Measurements from ENCODE around the gene MMAB.

DNA sequence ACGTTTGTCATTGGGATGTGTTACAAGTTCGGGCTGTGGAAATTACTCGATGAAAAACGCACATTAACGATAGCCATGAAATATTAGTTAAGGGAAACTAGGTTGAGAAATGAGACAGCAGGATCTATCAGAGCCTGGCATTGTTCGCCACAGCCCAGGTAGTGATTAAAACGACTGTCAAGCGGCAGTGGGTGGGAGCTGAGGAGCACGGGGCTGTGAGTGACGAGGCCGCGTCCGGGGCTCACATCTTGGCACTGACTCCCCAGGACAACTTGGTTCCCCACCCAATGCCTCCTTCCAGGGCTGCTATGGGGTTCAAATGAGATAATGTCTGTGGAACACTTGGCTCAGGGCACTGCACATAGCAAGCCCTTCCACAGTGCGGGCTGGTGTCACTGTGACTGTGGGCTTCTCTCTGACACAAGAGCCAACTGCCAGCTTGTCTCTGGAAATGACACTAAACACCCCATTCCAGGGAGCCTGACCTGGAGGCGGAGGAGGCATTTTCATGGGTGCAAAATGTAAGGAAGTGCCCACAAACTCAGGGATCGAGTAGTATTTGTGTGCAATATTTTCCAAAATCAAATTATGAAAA is 19.3 kb downstream of the MMAB start:
- TF ChIP-seq, protein P1, sequence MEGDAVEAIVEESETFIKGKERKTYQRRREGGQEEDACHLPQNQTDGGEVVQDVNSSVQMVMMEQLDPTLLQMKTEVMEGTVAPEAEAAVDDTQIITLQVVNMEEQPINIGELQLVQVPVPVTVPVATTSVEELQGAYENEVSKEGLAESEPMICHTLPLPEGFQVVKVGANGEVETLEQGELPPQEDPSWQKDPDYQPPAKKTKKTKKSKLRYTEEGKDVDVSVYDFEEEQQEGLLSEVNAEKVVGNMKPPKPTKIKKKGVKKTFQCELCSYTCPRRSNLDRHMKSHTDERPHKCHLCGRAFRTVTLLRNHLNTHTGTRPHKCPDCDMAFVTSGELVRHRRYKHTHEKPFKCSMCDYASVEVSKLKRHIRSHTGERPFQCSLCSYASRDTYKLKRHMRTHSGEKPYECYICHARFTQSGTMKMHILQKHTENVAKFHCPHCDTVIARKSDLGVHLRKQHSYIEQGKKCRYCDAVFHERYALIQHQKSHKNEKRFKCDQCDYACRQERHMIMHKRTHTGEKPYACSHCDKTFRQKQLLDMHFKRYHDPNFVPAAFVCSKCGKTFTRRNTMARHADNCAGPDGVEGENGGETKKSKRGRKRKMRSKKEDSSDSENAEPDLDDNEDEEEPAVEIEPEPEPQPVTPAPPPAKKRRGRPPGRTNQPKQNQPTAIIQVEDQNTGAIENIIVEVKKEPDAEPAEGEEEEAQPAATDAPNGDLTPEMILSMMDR (IDR thresholded peaks at IDR 0.05): no peak
- TF ChIP-seq EZH2 (IDR thresholded peaks at IDR 0.05): no peak
- no peak for TF ChIP-seq EZH2phosphoT487 (IDR thresholded peaks at IDR 0.05)
